22Rv1 (cell line): ENCODE measurements around the gene FOCAD.

Experiments
- ZFX ChIP-seq: fragments of 450-650 bp; IDR thresholded peaks from 2 replicates; pipeline ENCODE4 v1.6.1; 2017; ENCODE audit warnings: antibody characterized with exemption, borderline replicate concordance
- TF ChIP-seq, protein P1 (sequence below): fragments of 450-650 bp; IDR thresholded peaks from 2 replicates; pipeline ENCODE4 v1.5.1; 2017; ENCODE audit warnings: mild to moderate bottlenecking

DNA sequence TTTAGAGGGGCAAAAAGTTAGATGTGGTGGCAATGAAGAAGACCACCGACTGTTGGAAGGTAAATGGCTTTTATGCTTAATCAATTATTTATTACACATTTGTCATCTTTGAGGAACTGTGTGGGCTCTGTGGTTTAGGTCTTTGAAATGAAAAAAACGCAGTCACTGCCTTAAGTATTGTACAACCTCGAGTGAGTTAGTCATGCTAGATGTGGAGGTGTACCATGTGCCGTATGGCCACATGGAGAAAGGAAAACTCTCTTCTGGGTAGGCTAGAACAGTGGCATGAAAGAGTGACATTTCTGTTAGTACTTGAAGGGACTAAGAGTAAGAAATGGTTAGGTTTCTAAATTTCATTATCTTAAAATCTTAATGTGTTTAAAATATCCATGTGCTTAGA lies 181.3 kb downstream of the FOCAD start:
- TF ChIP-seq, protein P1, sequence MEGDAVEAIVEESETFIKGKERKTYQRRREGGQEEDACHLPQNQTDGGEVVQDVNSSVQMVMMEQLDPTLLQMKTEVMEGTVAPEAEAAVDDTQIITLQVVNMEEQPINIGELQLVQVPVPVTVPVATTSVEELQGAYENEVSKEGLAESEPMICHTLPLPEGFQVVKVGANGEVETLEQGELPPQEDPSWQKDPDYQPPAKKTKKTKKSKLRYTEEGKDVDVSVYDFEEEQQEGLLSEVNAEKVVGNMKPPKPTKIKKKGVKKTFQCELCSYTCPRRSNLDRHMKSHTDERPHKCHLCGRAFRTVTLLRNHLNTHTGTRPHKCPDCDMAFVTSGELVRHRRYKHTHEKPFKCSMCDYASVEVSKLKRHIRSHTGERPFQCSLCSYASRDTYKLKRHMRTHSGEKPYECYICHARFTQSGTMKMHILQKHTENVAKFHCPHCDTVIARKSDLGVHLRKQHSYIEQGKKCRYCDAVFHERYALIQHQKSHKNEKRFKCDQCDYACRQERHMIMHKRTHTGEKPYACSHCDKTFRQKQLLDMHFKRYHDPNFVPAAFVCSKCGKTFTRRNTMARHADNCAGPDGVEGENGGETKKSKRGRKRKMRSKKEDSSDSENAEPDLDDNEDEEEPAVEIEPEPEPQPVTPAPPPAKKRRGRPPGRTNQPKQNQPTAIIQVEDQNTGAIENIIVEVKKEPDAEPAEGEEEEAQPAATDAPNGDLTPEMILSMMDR: no peak
- TF ChIP-seq ZFX: no peak
